ENCODE results near the gene ZNF174.

ZNF174 gene

GRCh38 chr16:3400779-3401688 lies at the start of gene ZNF174, which contains the start of gene ZSCAN32:
Gene ZNF174 (plus strand): TSS chr16:3401215. CDS start chr16:3402005, 790 bp downstream.
Gene ZSCAN32 (minus strand): TSS chr16:3401004. CDS start chr16:3397557, 3,447 bp downstream.
- peak; percentile 98 for DNase-seq (ENCODE audit: low spot score)

GRCh38 chr16:3355589-3355988 lies 45.4 kb upstream of the ZNF174 start, which contains the start of gene OR2C1:
Gene OR2C1 (plus strand): TSS chr16:3355889. CDS start chr16:3355941, 52 bp downstream.
- no peak for DNase-seq (ENCODE audit: low spot score)

- DNase-seq (ENCODE audit: low spot score), result no peak
Observed at GRCh38 chr16:3356118-3356517, 44.9 kb upstream of the ZNF174 start.

GRCh38 chr16:3358871-3359270 lies 42.1 kb upstream of the ZNF174 start:
- DNase-seq (ENCODE audit: low spot score), result no peak

GRCh38 chr16:3362931-3363330 lies 38.1 kb upstream of the ZNF174 start:
- no peak for DNase-seq (ENCODE audit: low spot score)

GRCh38 chr16:3363793-3364192 lies 37.2 kb upstream of the ZNF174 start:
- no peak for DNase-seq (ENCODE audit: low spot score)

- peak; percentile 80 for DNase-seq (ENCODE audit: low spot score)
Observed at GRCh38 chr16:3364774-3365427, 36.1 kb upstream of the ZNF174 start.

GRCh38 chr16:3369073-3369472 lies 31.9 kb upstream of the ZNF174 start:
- DNase-seq (ENCODE audit: low spot score), result no peak

- DNase-seq (ENCODE audit: low spot score), result no peak
Observed at GRCh38 chr16:3375680-3376079, 25.3 kb upstream of the ZNF174 start.

GRCh38 chr16:3377917-3378316 lies 23.1 kb upstream of the ZNF174 start:
- DNase-seq (ENCODE audit: low spot score), result no peak

GRCh38 chr16:3383045-3383448 lies 18.0 kb upstream of the ZNF174 start:
- DNase-seq (ENCODE audit: low spot score), result no peak

- DNase-seq (ENCODE audit: low spot score), result no peak
Observed at GRCh38 chr16:3388325-3388724, 12.7 kb upstream of the ZNF174 start.

- DNase-seq (ENCODE audit: low spot score), result no peak
Observed at GRCh38 chr16:3389663-3390338, 11.2 kb upstream of the ZNF174 start.

GRCh38 chr16:3400446-3400778 lies 603 bp upstream of the ZNF174 start:
- no peak for DNase-seq (ENCODE audit: low spot score)

- peak; percentile 11 for DNase-seq (ENCODE audit: low spot score)
Observed at GRCh38 chr16:3401719-3402397, 843 bp downstream of the ZNF174 start.

- DNase-seq (ENCODE audit: low spot score), result no peak
Observed at GRCh38 chr16:3408561-3409197, 7.7 kb downstream of the ZNF174 start.

GRCh38 chr16:3413730-3414379 lies 12.8 kb downstream of the ZNF174 start:
- no peak for DNase-seq (ENCODE audit: low spot score)

- DNase-seq (ENCODE audit: low spot score), result no peak
Observed at GRCh38 chr16:3431779-3432219, 30.8 kb downstream of the ZNF174 start.

GRCh38 chr16:3434373-3434772 lies 33.4 kb downstream of the ZNF174 start:
- no peak for DNase-seq (ENCODE audit: low spot score)

- DNase-seq (ENCODE audit: low spot score), result no peak
Observed at GRCh38 chr16:3439637-3440036, 38.6 kb downstream of the ZNF174 start.
